ENCODE measurements around the gene CASP10.

GRCh38 chr2:201264472-201265173, 81.7 kb downstream of the CASP10 start:
- TF ChIP-seq CTCF (IDR thresholded peaks at IDR 0.05): no peak
- TF ChIP-seq EZH2 (IDR thresholded peaks at IDR 0.05; ENCODE audit: borderline replicate concordance, insufficient read depth, low read depth, low read length, poor library complexity, severe bottlenecking): no peak
